SK-N-SH (cell line): Measurements from ENCODE around the gene TGM4. TPM values are rescaled to one million over a fixed set of nuclear protein-coding genes. Genes with fewer than 3 reads are reported as not detected.

Experiments
- CTCF ChIA-PET: fragments of 300-600, 350-600 bp; formaldehyde crosslinking; extraction: SDS; loops from one replicate; lab custom pipeline; 2021; lab: Yijun Ruan, JAX
- POLR2A ChIA-PET: fragments of 350-600 bp; sonication (Branson Sonifier 250); formaldehyde crosslinking; extraction: SDS; loops from one replicate; lab custom pipeline; 2020; ENCODE audit warnings: antibody characterized with exemption, inconsistent platforms; lab: Yijun Ruan, JAX
- DNase-seq: peaks from one replicate; pipeline ENCODE4 v3.0.0; 2012
- H2AFZ ChIP-seq: fragments of 200-600 bp; sonication (generic); 2 replicates; pipeline ENCODE4 v1.8.1; 2016; ENCODE audit warnings: antibody characterized with exemption, mild to moderate bottlenecking, low read depth
- H3F3A ChIP-seq: fragments of 200-600 bp; sonication (generic); replicated peaks from 2 replicates; pipeline ENCODE3; 2016; ENCODE audit warnings: antibody characterized with exemption, mild to moderate bottlenecking; ENCODE audit not compliant: insufficient read depth
- H3K27ac ChIP-seq, 2 experiments: fragments of 200-500 bp in 1 of 2; fragments of 200-600 bp in 1 of 2; sonication (Bioruptor generic) in 1 of 2; sonication (generic), shearing (Covaris generic) in 1 of 2; 2 replicates each; pipeline versions ENCODE4 v1.5.1 to v1.6.1; 2014 to 2016; ENCODE audit warnings: low read depth in 2 of 2, inconsistent platforms in 1 of 2, low read length in 1 of 2, mild to moderate bottlenecking in 1 of 2, mixed read lengths in 1 of 2
- H3K27me3 ChIP-seq: fragments of 200-600 bp; sonication (generic), shearing (Covaris generic); 2 replicates; pipeline ENCODE4 v1.6.1; 2016; ENCODE audit warnings: mixed run types; ENCODE audit not compliant: insufficient read depth
- H3K36me3 ChIP-seq, 2 experiments: fragments of 200-500 bp in 1 of 2; fragments of 200-600 bp in 1 of 2; sonication (Bioruptor generic) in 1 of 2; sonication (generic) in 1 of 2; replicated peaks in 1 of 2; 2 replicates each; pipeline versions ENCODE3 to v1.5.1; 2014 to 2016; ENCODE audit warnings: low read length in 1 of 2, mild to moderate bottlenecking in 1 of 2; ENCODE audit not compliant: insufficient read depth in 2 of 2, control insufficient read depth in 1 of 2
- H3K4me1 ChIP-seq, 2 experiments: fragments of 200-500 bp in 1 of 2; fragments of 200-600 bp in 1 of 2; sonication (Bioruptor generic) in 1 of 2; sonication (generic), shearing (Covaris generic) in 1 of 2; 2 replicates each; pipeline versions ENCODE4 v1.5.1 to v1.6.1; 2014 to 2016; ENCODE audit warnings: low read depth in 1 of 2, low read length in 1 of 2, mixed run types in 1 of 2; ENCODE audit not compliant: insufficient read depth in 2 of 2, control insufficient read depth in 1 of 2
- H3K4me2 ChIP-seq: fragments of 200-600 bp; sonication (generic), shearing (Covaris generic); 2 replicates; pipeline ENCODE4 v1.6.1; 2017; ENCODE audit warnings: mixed run types
- H3K4me3 ChIP-seq, 2 experiments: fragments of 200-500 bp in 1 of 2; fragments of 200-600 bp in 1 of 2; sonication (Bioruptor generic) in 1 of 2; sonication (generic), shearing (Covaris generic) in 1 of 2; 2 replicates each; pipeline versions ENCODE4 v1.5.1 to v1.8.1; 2014 to 2016; ENCODE audit warnings: low read depth in 2 of 2, inconsistent platforms in 1 of 2, low read length in 1 of 2, mild to moderate bottlenecking in 1 of 2, mixed read lengths in 1 of 2, moderate library complexity in 1 of 2
- H3K79me2 ChIP-seq: fragments of 200-600 bp; sonication (generic); 2 replicates; pipeline ENCODE4 v1.8.1; 2017; ENCODE audit warnings: mild to moderate bottlenecking; ENCODE audit not compliant: insufficient read depth
- H3K9ac ChIP-seq: fragments of 200-600 bp; sonication (generic); 2 replicates; pipeline ENCODE4 v1.6.1; 2017; ENCODE audit warnings: mixed run types
- H3K9me2 ChIP-seq: fragments of 200-600 bp; sonication (generic); 2 replicates; pipeline ENCODE4 v1.6.1; 2017; ENCODE audit warnings: mixed run types
- H3K9me3 ChIP-seq: fragments of 200-600 bp; sonication (generic); 2 replicates; pipeline ENCODE4 v1.6.1; 2017; ENCODE audit warnings: mixed run types, mild to moderate bottlenecking, moderate library complexity
- H4K20me1 ChIP-seq: fragments of 200-600 bp; sonication (generic); 2 replicates; pipeline ENCODE4 v1.6.1; 2017; ENCODE audit warnings: mild to moderate bottlenecking, mixed run types; ENCODE audit not compliant: insufficient read depth
- FOXJ3 ChIP-seq: sonication (generic); formaldehyde crosslinking; IDR thresholded peaks from 2 replicates; pipeline ENCODE4 v1.5.1; 2020; ENCODE audit warnings: mild to moderate bottlenecking, missing genetic modification reagents
- FOXM1 ChIP-seq: IDR thresholded peaks from 2 replicates; pipeline ENCODE4 v1.4.0; 2012; ENCODE audit warnings: low read depth, mild to moderate bottlenecking
- NRF1 ChIP-seq: IDR thresholded peaks from 2 replicates; pipeline ENCODE4 v1.6.1; 2012; ENCODE audit warnings: low read depth, mild to moderate bottlenecking, low read length
- SMC3 ChIP-seq: IDR thresholded peaks from 2 replicates; pipeline ENCODE4 v1.6.1; 2012; ENCODE audit warnings: low read depth, low read length, improper control_type of control experiment
- ZBTB33 ChIP-seq: IDR thresholded peaks from 2 replicates; pipeline ENCODE4 v1.4.0; 2012; ENCODE audit warnings: low read depth, borderline replicate concordance
- WGBS: methylation state at CpG from one replicate; pipeline ENCODE4 v1.1.6; 2017; ENCODE audit warnings: low lambda C conversion rate; 5-methylcytosine and 5-hydroxymethylcytosine counted together
- polyA plus RNA-seq, 3 experiments: library from polyadenylated mRNA; depleted of rRNA; stranded (reverse); fragments of >200 nt; gene quantifications; 2 replicates each; pipeline ENCODE4 v1.2.3, GENCODE V29; 2012
- TF ChIP-seq, protein P1 (sequence below): IDR thresholded peaks from 2 replicates; pipeline ENCODE4 v1.6.1; 2012; ENCODE audit warnings: mild to moderate bottlenecking, low read depth, low read length, moderate library complexity

The TGM4 gene
- polyA plus RNA-seq, 1 of the 3 experiments (the other 2 are of a cell fraction), result 0.12 TPM

DNA sequence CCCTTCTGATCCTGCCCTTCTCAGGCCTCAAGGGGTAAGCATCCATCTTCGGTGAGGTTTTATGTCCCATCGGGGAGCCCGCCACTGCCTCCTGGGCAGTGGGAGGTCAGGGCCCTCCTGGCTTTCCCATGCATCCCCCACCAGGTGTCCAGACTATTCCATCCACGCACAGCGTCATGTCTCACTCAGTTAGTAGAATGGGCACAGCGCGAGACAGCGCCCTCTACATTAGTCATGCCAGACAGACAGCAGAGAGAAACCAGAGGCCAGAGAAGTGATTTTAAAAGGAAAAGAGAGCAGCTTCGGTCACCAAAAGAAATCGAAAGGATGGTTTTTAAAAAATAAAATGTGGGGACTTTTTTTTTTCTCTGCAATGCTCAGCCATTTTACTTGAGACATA, 51.8 kb downstream of the TGM4 start (continued):
- no peak for TF ChIP-seq ZBTB33

DNA sequence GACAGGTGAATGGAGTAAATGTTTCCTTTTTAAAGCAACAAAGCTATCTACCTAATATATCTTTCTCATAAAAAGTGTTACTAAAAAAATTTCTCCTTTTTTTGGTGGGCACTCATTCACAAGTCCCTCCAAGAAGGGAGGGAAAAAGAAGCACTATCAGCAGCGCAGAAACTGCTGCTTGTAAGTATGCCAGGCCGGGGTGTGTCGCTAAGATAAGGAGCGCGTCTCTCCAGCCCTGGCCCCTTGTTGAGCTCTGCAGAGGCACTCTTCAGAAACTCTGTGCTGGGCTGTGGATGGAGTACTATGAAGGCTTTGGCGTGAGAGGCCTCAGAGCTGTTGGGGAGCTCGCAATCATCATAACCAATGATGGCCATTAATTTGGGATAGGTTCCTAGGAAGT, 52.5 kb downstream of the TGM4 start:
- no peaks in the 10 kb centered on the region for H3K9me3 ChIP-seq
- no peak for TF ChIP-seq SMC3
- TF ChIP-seq, protein P1, sequence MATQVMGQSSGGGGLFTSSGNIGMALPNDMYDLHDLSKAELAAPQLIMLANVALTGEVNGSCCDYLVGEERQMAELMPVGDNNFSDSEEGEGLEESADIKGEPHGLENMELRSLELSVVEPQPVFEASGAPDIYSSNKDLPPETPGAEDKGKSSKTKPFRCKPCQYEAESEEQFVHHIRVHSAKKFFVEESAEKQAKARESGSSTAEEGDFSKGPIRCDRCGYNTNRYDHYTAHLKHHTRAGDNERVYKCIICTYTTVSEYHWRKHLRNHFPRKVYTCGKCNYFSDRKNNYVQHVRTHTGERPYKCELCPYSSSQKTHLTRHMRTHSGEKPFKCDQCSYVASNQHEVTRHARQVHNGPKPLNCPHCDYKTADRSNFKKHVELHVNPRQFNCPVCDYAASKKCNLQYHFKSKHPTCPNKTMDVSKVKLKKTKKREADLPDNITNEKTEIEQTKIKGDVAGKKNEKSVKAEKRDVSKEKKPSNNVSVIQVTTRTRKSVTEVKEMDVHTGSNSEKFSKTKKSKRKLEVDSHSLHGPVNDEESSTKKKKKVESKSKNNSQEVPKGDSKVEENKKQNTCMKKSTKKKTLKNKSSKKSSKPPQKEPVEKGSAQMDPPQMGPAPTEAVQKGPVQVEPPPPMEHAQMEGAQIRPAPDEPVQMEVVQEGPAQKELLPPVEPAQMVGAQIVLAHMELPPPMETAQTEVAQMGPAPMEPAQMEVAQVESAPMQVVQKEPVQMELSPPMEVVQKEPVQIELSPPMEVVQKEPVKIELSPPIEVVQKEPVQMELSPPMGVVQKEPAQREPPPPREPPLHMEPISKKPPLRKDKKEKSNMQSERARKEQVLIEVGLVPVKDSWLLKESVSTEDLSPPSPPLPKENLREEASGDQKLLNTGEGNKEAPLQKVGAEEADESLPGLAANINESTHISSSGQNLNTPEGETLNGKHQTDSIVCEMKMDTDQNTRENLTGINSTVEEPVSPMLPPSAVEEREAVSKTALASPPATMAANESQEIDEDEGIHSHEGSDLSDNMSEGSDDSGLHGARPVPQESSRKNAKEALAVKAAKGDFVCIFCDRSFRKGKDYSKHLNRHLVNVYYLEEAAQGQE, result no peak
- TF ChIP-seq FOXJ3 (CRISPR knock-in tag), result no peak
- TF ChIP-seq ZBTB33, result no peak
- no peak for TF ChIP-seq NRF1
- no peak for TF ChIP-seq FOXM1
- TF ChIP-seq, all 33 proteins: peak for 0
- peaks cover 20% of the 10 kb centered on the region for H3F3A ChIP-seq
- H3K27ac ChIP-seq, result no peak overlapping the region
- H3K9me2 ChIP-seq, result no peaks in the 10 kb centered on the region
- CTCF ChIA-PET, result interaction anchor here (0.9 to 6.7 kb wide), 3 partner anchors 10 to 215 kb away, joined by 3 to 50 read pairs (median 3); partner anchors contain the start of gene ZNF502
- no peak overlapping the region for H3K4me3 ChIP-seq
- no peaks in the 10 kb centered on the region for H3K27me3 ChIP-seq
- POLR2A ChIA-PET, result no interaction called here
- H4K20me1 ChIP-seq, result no peaks in the 10 kb centered on the region
- H3K79me2 ChIP-seq, result no peaks in the 10 kb centered on the region
- no peak overlapping the region for H3K4me2 ChIP-seq
- WGBS, result 99% methylated on average over 7 of the region's 7 CpGs
- DNase-seq, result no peak
- H3K9ac ChIP-seq, result no peak overlapping the region
- H3K4me1 ChIP-seq, result peaks cover 0 to 11% of the 10 kb centered on the region in 2 experiments; a peak in 2 of 4 replicates
- no peak overlapping the region for H2AFZ ChIP-seq
- H3K36me3 ChIP-seq, result peaks cover 13 to 51% of the 10 kb centered on the region in 2 experiments
